ENCODE results near the gene ZNF180. TPM values are rescaled to one million over a fixed set of nuclear protein-coding genes. Genes with fewer than 3 reads are reported as not detected.

ZNF180 gene
- total RNA-seq, 1 experiment from 2014 or later: 4.4 TPM

- no peak overlapping the region for H3K4me3 Mint-ChIP-seq (ENCODE audit: unreplicated experiment)
- no peak for DNase-seq (ENCODE audit: unreplicated experiment)
- intact Hi-C loops (cut with micrococcal nuclease): no loop called here
- H3K4me1 Mint-ChIP-seq (ENCODE audit: insufficient read depth, unreplicated experiment): no peaks in the 10 kb centered on the region
- no peaks in the 10 kb centered on the region for H3K36me3 Mint-ChIP-seq (ENCODE audit: insufficient read depth, unreplicated experiment)
- ChIA-PET CTCF (no interaction called here), POLR2A (no interaction called here)
- no peak for TF ChIP-seq CTCF (IDR thresholded peaks at IDR 0.05; ENCODE audit: unreplicated experiment)
- H3K27ac Mint-ChIP-seq (ENCODE audit: low read depth, unreplicated experiment): no peak overlapping the region
- H3K27me3 Mint-ChIP-seq (ENCODE audit: insufficient read depth, unreplicated experiment): no peaks in the 10 kb centered on the region
- BruUV-seq (replicated peaks): no TSS peak
- peaks cover 41% of the 10 kb centered on the region for H3K9me3 Mint-ChIP-seq (ENCODE audit: unreplicated experiment)
Measured at GRCh38 chr19:44455100-44455499, 45.2 kb downstream of the ZNF180 start.

GRCh38 chr19:44452367-44452766 lies 48.0 kb downstream of the ZNF180 start:
- CTCF ChIA-PET: no interaction called here
- H3K27me3 Mint-ChIP-seq (ENCODE audit: insufficient read depth, unreplicated experiment): no peaks in the 10 kb centered on the region
- H3K9me3 Mint-ChIP-seq (ENCODE audit: unreplicated experiment): peaks cover 41% of the 10 kb centered on the region

GRCh38 chr19:44451687-44452086 lies 48.6 kb downstream of the ZNF180 start:
- H3K27me3 Mint-ChIP-seq (ENCODE audit: insufficient read depth, unreplicated experiment): no peaks in the 10 kb centered on the region
- no peak overlapping the region for H3K4me3 Mint-ChIP-seq (ENCODE audit: unreplicated experiment)
- ChIA-PET CTCF (no interaction called here), POLR2A (no interaction called here)
- peaks cover 1% of the 10 kb centered on the region for H3K36me3 Mint-ChIP-seq (ENCODE audit: insufficient read depth, unreplicated experiment)
- H3K9me3 Mint-ChIP-seq (ENCODE audit: unreplicated experiment): peaks cover 43% of the 10 kb centered on the region
- no peak overlapping the region for H3K27ac Mint-ChIP-seq (ENCODE audit: low read depth, unreplicated experiment)
- no peak for TF ChIP-seq CTCF (IDR thresholded peaks at IDR 0.05; ENCODE audit: unreplicated experiment)
- DNase-seq (ENCODE audit: unreplicated experiment): no peak
- intact Hi-C loops (cut with micrococcal nuclease): no loop called here
- BruUV-seq (replicated peaks): no TSS peak
- no peaks in the 10 kb centered on the region for H3K4me1 Mint-ChIP-seq (ENCODE audit: insufficient read depth, unreplicated experiment)

More at GRCh38 chr19:44452367-44452766, 48.0 kb downstream of the ZNF180 start:
- H3K27ac Mint-ChIP-seq (ENCODE audit: low read depth, unreplicated experiment): no peak overlapping the region
- no peak for TF ChIP-seq CTCF (IDR thresholded peaks at IDR 0.05; ENCODE audit: unreplicated experiment)
- intact Hi-C loops (cut with micrococcal nuclease): no loop called here
- H3K4me3 Mint-ChIP-seq (ENCODE audit: unreplicated experiment): no peak overlapping the region
- BruUV-seq (replicated peaks): no TSS peak
- no peaks in the 10 kb centered on the region for H3K36me3 Mint-ChIP-seq (ENCODE audit: insufficient read depth, unreplicated experiment)
- H3K4me1 Mint-ChIP-seq (ENCODE audit: insufficient read depth, unreplicated experiment): no peaks in the 10 kb centered on the region
- DNase-seq (ENCODE audit: unreplicated experiment): no peak
- POLR2A ChIA-PET: no interaction called here

DNA sequence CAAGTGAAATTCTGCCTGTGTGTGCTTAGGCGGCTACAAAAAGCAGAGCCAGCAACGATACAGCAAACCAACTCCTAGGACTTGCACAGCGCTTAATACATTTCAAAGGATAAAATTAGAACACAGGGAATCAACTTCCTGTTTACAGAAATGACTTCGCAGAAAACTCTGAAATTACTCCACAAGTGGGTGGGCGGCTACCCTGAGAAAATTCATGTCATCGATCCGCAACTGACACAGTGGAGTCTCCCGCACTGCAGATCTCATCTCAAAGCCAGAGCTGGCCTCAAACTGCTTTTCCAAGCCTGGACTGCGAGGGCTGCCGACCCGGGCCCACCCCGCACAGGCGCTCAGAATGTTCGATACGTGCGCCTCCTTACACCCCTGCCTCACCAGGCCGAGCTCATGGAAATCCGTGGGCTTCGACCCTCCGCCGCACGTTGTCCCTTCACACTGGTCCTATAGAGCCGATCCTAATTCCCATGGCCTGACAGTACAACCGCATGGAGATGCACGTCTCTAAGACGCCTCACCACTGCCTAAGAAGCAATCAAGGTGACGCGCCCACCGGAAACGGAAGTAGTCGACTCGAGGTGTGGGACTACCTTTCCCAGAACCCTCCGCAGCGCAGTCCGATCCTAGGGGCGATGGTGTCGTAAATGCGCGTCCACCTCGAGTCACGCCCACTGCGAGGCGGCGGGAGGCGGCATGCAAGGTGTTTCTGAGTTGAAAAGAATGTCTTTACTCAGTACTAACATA lies 52.2 kb downstream of the ZNF180 start, which contains the start of gene ZNF229:
Gene ZNF229, minus strand, starts transcription at position 557 of the 759 bp plus-strand sequence. CDS start 5,625 bp downstream, outside the sequence.
- no peaks in the 10 kb centered on the region for H3K27me3 Mint-ChIP-seq (ENCODE audit: insufficient read depth, unreplicated experiment)
- ChIA-PET CTCF (no interaction called here), POLR2A (no interaction called here)
- TF ChIP-seq CTCF (IDR thresholded peaks at IDR 0.05; ENCODE audit: unreplicated experiment): no peak
- peak; percentile 74 for DNase-seq (ENCODE audit: unreplicated experiment)
- H3K9me3 Mint-ChIP-seq (ENCODE audit: unreplicated experiment): peaks cover 57% of the 10 kb centered on the region
- H3K27ac Mint-ChIP-seq (ENCODE audit: low read depth, unreplicated experiment): no peak within 1 kb of the TSS
- BruUV-seq (replicated peaks): TSS peak; percentile 37
- intact Hi-C loops (cut with micrococcal nuclease): no loop called here
- H3K4me1 Mint-ChIP-seq (ENCODE audit: insufficient read depth, unreplicated experiment): no peaks in the 10 kb centered on the region
- H3K4me3 Mint-ChIP-seq (ENCODE audit: unreplicated experiment): peak within 1 kb of the TSS; percentile 86
- peaks cover 8% of the 10 kb centered on the region for H3K36me3 Mint-ChIP-seq (ENCODE audit: insufficient read depth, unreplicated experiment)

All from MCF 10A (cell line).